Naive thymus-derived CD4-positive, alpha-beta T cell (primary cell): ENCODE measurements around the gene ZNF470. TPM values are rescaled to one million over a fixed set of nuclear protein-coding genes. Genes with fewer than 3 reads are reported as not detected.
A peak's percentile ranks its signal among the peaks of the same experiment; 100 is the strongest.

Experiments used
- ATAC-seq: fragments of 150-1000 bp; cut with Tn5 transposase; 2 replicates; pipeline ENCODE4 v1.10.0; 2021; ENCODE audit warnings: mild to moderate bottlenecking, moderate library complexity
- CTCF ChIA-PET: fragments of 350-600 bp; sonication (Branson Sonifier 250); formaldehyde crosslinking; loops from one replicate; lab custom pipeline; 2021; ENCODE audit warnings: antibody characterized with exemption; lab: Charles Lee
- POLR2A ChIA-PET: fragments of 350-600 bp; sonication (Branson Sonifier 250); formaldehyde crosslinking; loops from one replicate; lab custom pipeline; 2021; ENCODE audit warnings: antibody characterized with exemption, inconsistent platforms; lab: Charles Lee
- DNase-seq, 9 donors: peaks; one replicate each; pipeline versions ENCODE4 v3.0.0 to v3.0.0-alpha.2; 2020 to 2022; ENCODE audit warnings: mixed read lengths in 1 of 9
- H3K27ac ChIP-seq: one replicate; pipeline ENCODE4 v1.7.0; 2013; ENCODE audit warnings: mild to moderate bottlenecking, low read depth, low read length, moderate library complexity
- H3K27me3 ChIP-seq, 2 donors: one replicate each; pipeline ENCODE4 v1.7.0; 2013; ENCODE audit warnings: low read length in 2 of 2, mild to moderate bottlenecking in 2 of 2, moderate library complexity in 2 of 2; ENCODE audit not compliant: control insufficient read depth in 2 of 2, insufficient read depth in 2 of 2
- H3K36me3 ChIP-seq, 3 experiments: 1 replicate in 2 of 3; 2 replicates in 1 of 3; pipeline ENCODE4 v1.7.0; 2013; ENCODE audit warnings: low read length in 3 of 3, mild to moderate bottlenecking in 3 of 3, moderate library complexity in 1 of 3; ENCODE audit not compliant: insufficient read depth in 3 of 3, control insufficient read depth in 2 of 3
- H3K4me1 ChIP-seq, 2 donors: one replicate each; pipeline ENCODE4 v1.7.0; 2013; ENCODE audit warnings: low read length in 2 of 2, mild to moderate bottlenecking in 2 of 2, moderate library complexity in 1 of 2; ENCODE audit not compliant: control insufficient read depth in 2 of 2, insufficient read depth in 2 of 2
- H3K4me3 ChIP-seq: 2 replicates; pipeline ENCODE4 v1.7.0; 2013; ENCODE audit warnings: mild to moderate bottlenecking, low read length
- H3K9me3 ChIP-seq, 3 experiments: 1 replicate in 2 of 3; 2 replicates in 1 of 3; pipeline ENCODE4 v1.7.0; 2013; ENCODE audit warnings: low read length in 3 of 3; ENCODE audit not compliant: control insufficient read depth in 2 of 3
- H3K27ac Mint-ChIP-seq, 9 donors: one replicate each; pipeline ENCODE4 v1.8.0; 2020 to 2022; ENCODE audit warnings: mixed read lengths in 9 of 9, mild to moderate bottlenecking in 8 of 9, moderate library complexity in 5 of 9, inconsistent platforms in 2 of 9
- H3K27me3 Mint-ChIP-seq, 5 donors: one replicate each; pipeline ENCODE4 v1.8.0; 2021 to 2022; ENCODE audit warnings: mixed read lengths in 5 of 5, mild to moderate bottlenecking in 1 of 5
- H3K36me3 Mint-ChIP-seq, 5 donors: one replicate each; pipeline ENCODE4 v1.8.0; 2020 to 2022; ENCODE audit warnings: mixed read lengths in 5 of 5, mild to moderate bottlenecking in 3 of 5, inconsistent platforms in 1 of 5
- H3K4me1 Mint-ChIP-seq, 7 donors: one replicate each; pipeline ENCODE4 v1.8.0; 2020 to 2022; ENCODE audit warnings: mixed read lengths in 7 of 7, mild to moderate bottlenecking in 3 of 7, inconsistent platforms in 1 of 7
- H3K4me3 Mint-ChIP-seq, 10 donors: one replicate each; pipeline ENCODE4 v1.8.0; 2020 to 2022; ENCODE audit warnings: mild to moderate bottlenecking in 10 of 10, mixed read lengths in 10 of 10, moderate library complexity in 6 of 10, inconsistent platforms in 2 of 10
- H3K9me3 Mint-ChIP-seq, 11 donors: one replicate each; pipeline ENCODE4 v1.8.0; 2020 to 2022; ENCODE audit warnings: mixed read lengths in 11 of 11, mild to moderate bottlenecking in 4 of 11, inconsistent platforms in 1 of 11, moderate library complexity in 1 of 11
- intact Hi-C, 2 donors: fragments of 100-400 bp; cut with micrococcal nuclease; formaldehyde crosslinking; loops; one replicate each; pipeline ENCODE4 v1.15.1; 2023
- polyA plus RNA-seq, 2 donors: library from polyadenylated mRNA; unstranded; fragments of 300-500 nt; fragmentation: Illumina TruSeq; gene quantifications; one replicate each; pipeline ENCODE4 v1.2.3, GENCODE V29; 2021
- total RNA-seq, 6 experiments: library from RNA in 5 of 6; stranded (reverse) in 5 of 6; gene quantifications; 1 replicate in 5 of 6; 2 replicates in 1 of 6; pipeline ENCODE4 v1.2.3 and lab custom pipeline; 2021 to 2026

Gene ZNF470
- total and polyA plus RNA-seq, 7 experiments from 2014 or later = 0.98 to 5.9 (median 2.4) TPM

DNA sequence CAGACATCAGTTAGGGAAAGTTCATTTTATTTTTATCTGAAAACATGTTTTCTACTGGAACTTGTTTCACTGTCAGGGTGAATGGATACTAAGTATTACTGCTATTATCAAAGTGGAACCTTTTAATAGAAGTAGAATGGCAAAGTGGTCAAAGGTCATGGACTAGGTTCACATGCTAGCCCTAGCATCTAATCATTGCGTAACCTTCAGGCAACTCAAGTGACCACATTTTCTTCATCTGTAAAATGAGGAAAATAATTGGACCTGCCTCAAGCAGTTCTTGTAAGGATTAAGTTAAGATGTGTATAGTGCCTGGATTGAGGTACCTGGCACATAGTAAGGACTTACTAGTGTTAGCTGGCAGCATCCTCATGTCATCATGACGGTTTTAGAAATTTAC, 23.5 kb upstream of the ZNF470 start:
- Mint-ChIP-seq H3K27me3 (no peaks in the 10 kb centered on the region), H3K4me3 (no peak overlapping the region), H3K4me1 (peaks cover 7 to 19% (median 15%) of the 10 kb centered on the region in 7 donors), H3K27ac (no peak overlapping the region), H3K36me3 (peaks cover 44 to 84% (median 74%) of the 10 kb centered on the region in 5 donors), H3K9me3 (peaks cover 13 to 98% (median 64%) of the 10 kb centered on the region in 11 donors)
- intact Hi-C loops = no loop called here
- H3K9me3 ChIP-seq = peaks cover 4 to 82% (median 17%) of the 10 kb centered on the region in 3 experiments
- no peak for ATAC-seq
- no peak for DNase-seq
- no peak overlapping the region for H3K4me3 ChIP-seq
- CTCF ChIA-PET = no interaction called here
- POLR2A ChIA-PET = no interaction called here
- H3K27ac ChIP-seq = no peak overlapping the region
- H3K27me3 ChIP-seq = no peaks in the 10 kb centered on the region
- peaks cover 0 to 53% (median 3%) of the 10 kb centered on the region in 3 experiments for H3K36me3 ChIP-seq
- H3K4me1 ChIP-seq = peaks cover 0 to 5% of the 10 kb centered on the region in 2 donors

DNA sequence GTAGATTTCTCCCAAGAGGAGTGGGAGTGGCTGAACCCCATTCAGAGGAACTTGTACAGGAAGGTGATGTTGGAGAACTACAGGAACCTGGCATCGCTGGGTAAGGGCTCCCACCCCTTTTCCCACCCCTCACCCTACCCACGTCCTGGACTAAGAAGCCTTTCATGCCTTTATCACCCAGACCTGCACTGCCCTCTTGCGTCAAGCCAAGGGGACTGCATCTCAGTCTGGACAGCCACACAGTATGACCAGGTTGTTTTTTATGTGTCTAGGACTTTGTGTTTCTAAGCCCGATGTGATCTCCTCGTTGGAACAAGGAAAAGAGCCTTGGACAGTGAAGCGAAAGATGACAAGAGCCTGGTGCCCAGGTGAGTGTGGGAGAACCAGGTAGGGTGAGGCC, 19.7 kb upstream of the ZNF470 start:
- Mint-ChIP-seq H3K27ac (no peak overlapping the region), H3K4me1 (no peaks in the 10 kb centered on the region), H3K27me3 (no peaks in the 10 kb centered on the region), H3K9me3 (peaks cover 4 to 98% (median 60%) of the 10 kb centered on the region in 11 donors), H3K4me3 (no peak overlapping the region), H3K36me3 (peaks cover 38 to 84% (median 79%) of the 10 kb centered on the region in 5 donors)
- ChIA-PET POLR2A (no interaction called here), CTCF (no interaction called here)
- no peaks in the 10 kb centered on the region for H3K27me3 ChIP-seq
- H3K27ac ChIP-seq = no peak overlapping the region
- no peak for ATAC-seq
- H3K4me1 ChIP-seq = no peaks in the 10 kb centered on the region
- H3K4me3 ChIP-seq = no peak overlapping the region
- intact Hi-C loops = no loop called here
- peaks cover 4 to 82% (median 18%) of the 10 kb centered on the region in 3 experiments for H3K9me3 ChIP-seq
- peaks cover 0 to 73% (median 18%) of the 10 kb centered on the region in 3 experiments for H3K36me3 ChIP-seq
- DNase-seq = no peak

DNA sequence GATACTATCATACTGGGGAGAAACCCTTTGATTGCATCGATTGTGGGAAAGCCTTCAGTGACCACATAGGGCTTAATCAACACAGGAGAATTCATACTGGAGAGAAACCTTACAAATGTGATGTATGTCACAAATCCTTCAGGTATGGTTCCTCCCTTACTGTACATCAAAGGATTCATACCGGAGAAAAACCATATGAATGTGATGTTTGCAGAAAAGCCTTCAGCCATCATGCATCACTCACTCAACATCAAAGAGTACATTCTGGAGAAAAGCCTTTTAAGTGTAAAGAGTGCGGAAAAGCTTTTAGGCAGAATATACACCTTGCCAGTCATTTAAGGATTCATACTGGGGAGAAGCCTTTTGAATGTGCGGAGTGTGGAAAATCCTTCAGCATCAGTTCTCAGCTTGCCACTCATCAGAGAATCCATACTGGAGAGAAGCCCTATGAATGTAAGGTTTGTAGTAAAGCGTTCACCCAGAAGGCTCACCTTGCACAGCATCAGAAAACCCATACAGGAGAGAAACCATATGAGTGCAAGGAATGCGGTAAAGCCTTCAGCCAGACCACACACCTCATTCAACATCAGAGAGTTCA, 12.9 kb upstream of the ZNF470 start:
- Mint-ChIP-seq H3K4me1 (no peaks in the 10 kb centered on the region), H3K36me3 (peaks cover 41 to 71% (median 53%) of the 10 kb centered on the region in 5 donors), H3K4me3 (no peak overlapping the region), H3K9me3 (peaks cover 16 to 98% (median 64%) of the 10 kb centered on the region in 11 donors), H3K27ac (no peak overlapping the region), H3K27me3 (no peaks in the 10 kb centered on the region)
- peaks cover 11 to 89% (median 29%) of the 10 kb centered on the region in 3 experiments for H3K9me3 ChIP-seq
- DNase-seq (no peak), ATAC-seq (no peak)
- no peaks in the 10 kb centered on the region for H3K27me3 ChIP-seq
- POLR2A ChIA-PET = interaction anchor here (0.6 kb wide), 1 partner anchor 1936 kb away, joined by 3 read pairs; no protein-coding TSS in a partner anchor
- H3K27ac ChIP-seq = no peak overlapping the region
- H3K4me3 ChIP-seq = no peak overlapping the region
- peaks cover 0 to 36% (median 18%) of the 10 kb centered on the region in 3 experiments for H3K36me3 ChIP-seq
- H3K4me1 ChIP-seq = no peaks in the 10 kb centered on the region
- intact Hi-C loops = no loop called here
- CTCF ChIA-PET = no interaction called here

DNA sequence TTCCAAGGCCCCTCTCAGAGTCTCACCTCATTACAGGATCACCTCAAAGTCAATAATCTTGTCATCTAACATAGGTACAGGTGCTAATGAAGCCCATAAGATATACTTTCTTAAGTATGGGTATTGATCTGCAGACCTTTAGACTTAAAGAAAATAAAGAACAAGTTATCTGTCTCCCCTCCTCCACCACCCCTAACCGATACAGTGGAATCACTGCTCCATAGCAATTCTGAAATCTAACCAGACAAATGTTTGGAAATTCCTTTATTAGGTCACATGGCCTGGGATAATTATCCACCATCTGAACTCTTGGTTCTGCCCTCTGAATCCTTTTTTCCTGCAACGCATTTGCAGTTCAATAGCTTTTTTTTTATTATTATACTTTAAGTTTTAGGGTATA, 4.5 kb upstream of the ZNF470 start:
- no peak overlapping the region for H3K4me3 ChIP-seq
- peaks cover 0 to 1% of the 10 kb centered on the region in 2 donors for H3K4me1 ChIP-seq
- H3K9me3 ChIP-seq = peaks cover 0 to 81% (median 16%) of the 10 kb centered on the region in 3 experiments
- H3K27ac ChIP-seq = no peak overlapping the region
- ATAC-seq (no peak), DNase-seq (no peak)
- POLR2A ChIA-PET = no interaction called here
- H3K27me3 Mint-ChIP-seq = no peaks in the 10 kb centered on the region
- H3K27me3 ChIP-seq = no peaks in the 10 kb centered on the region
- CTCF ChIA-PET = no interaction called here
- no peak overlapping the region for H3K27ac Mint-ChIP-seq
- intact Hi-C loops = no loop called here
- peaks cover 0 to 9% (median 0%) of the 10 kb centered on the region in 3 experiments for H3K36me3 ChIP-seq
- H3K4me3 Mint-ChIP-seq = no peak overlapping the region
- H3K9me3 Mint-ChIP-seq = peaks cover 10 to 98% (median 68%) of the 10 kb centered on the region in 11 donors
- peaks cover 9 to 17% (median 10%) of the 10 kb centered on the region in 7 donors for H3K4me1 Mint-ChIP-seq
- H3K36me3 Mint-ChIP-seq = peaks cover 21 to 57% (median 34%) of the 10 kb centered on the region in 5 donors

GRCh38 chr19:56566904-56567273, 379 bp upstream of the ZNF470 start:
- H3K4me3 Mint-ChIP-seq = peak overlapping the region; percentile 89 to 98 (median 96)
- H3K36me3 Mint-ChIP-seq = peaks cover 35 to 66% (median 51%) of the 10 kb centered on the region in 5 donors
- ChIA-PET CTCF (no interaction called here), POLR2A (interaction anchor here (0.5 to 1.2 kb wide), 2 partner anchors 28 to 606 kb away, joined by 3 to 4 read pairs; partner anchors contain the start of gene ZFP28)
- H3K9me3 Mint-ChIP-seq = peaks cover 10 to 96% (median 49%) of the 10 kb centered on the region in 11 donors
- H3K27ac Mint-ChIP-seq = peak overlapping the region; percentile 59 to 91 (median 84)
- H3K4me1 Mint-ChIP-seq = peaks cover 10 to 25% (median 13%) of the 10 kb centered on the region in 7 donors
- intact Hi-C loops = loop anchor here (1.0 to 2.0 kb wide), 8 partner anchors 28 to 1588 kb away; partner anchors contain the start of genes ZFP28 (in 2 of the 2), ZNF582 (in 2 of the 2), ZNF71 (in 2 of the 2) and ZNF583 (in 1 of the 2)
- H3K27me3 Mint-ChIP-seq = no peaks in the 10 kb centered on the region
- DNase-seq (peak in 1 of 9 donors; percentile 46), ATAC-seq (peak; percentile 44)
- H3K36me3 ChIP-seq = peaks cover 0 to 31% (median 8%) of the 10 kb centered on the region in 3 experiments
- peak overlapping the region; percentile 86 for H3K4me3 ChIP-seq
- H3K27me3 ChIP-seq = no peaks in the 10 kb centered on the region
- H3K4me1 ChIP-seq = peaks cover 0 to 9% of the 10 kb centered on the region in 2 donors
- peak overlapping the region; percentile 77 for H3K27ac ChIP-seq
- H3K9me3 ChIP-seq = peaks cover 7 to 78% (median 11%) of the 10 kb centered on the region in 3 experiments

- DNase-seq (no peak), ATAC-seq (no peak)
- Mint-ChIP-seq H3K36me3 (peaks cover 52 to 80% (median 75%) of the 10 kb centered on the region in 5 donors), H3K9me3 (peaks cover 3 to 99% (median 61%) of the 10 kb centered on the region in 11 donors), H3K27me3 (no peaks in the 10 kb centered on the region), H3K4me1 (peaks cover 3 to 11% (median 5%) of the 10 kb centered on the region in 7 donors), H3K4me3 (no peak overlapping the region), H3K27ac (no peak overlapping the region)
- Histone ChIP-seq H3K27me3 (no peaks in the 10 kb centered on the region), H3K9me3 (peaks cover 15 to 89% (median 22%) of the 10 kb centered on the region in 3 experiments), H3K27ac (no peak overlapping the region), H3K4me3 (peak overlapping the region; percentile 6), H3K4me1 (peaks cover 0 to 9% of the 10 kb centered on the region in 2 donors), H3K36me3 (peaks cover 0 to 59% (median 11%) of the 10 kb centered on the region in 3 experiments)
- POLR2A ChIA-PET = no interaction called here
- intact Hi-C loops = no loop called here
- CTCF ChIA-PET = no interaction called here
Measured at GRCh38 chr19:56572589-56572988, 5.3 kb downstream of the ZNF470 start.
